ENCODE data around the gene ITGA11. TPM values are rescaled to one million over a fixed set of nuclear protein-coding genes. Genes with fewer than 3 reads are reported as not detected.
A peak's percentile ranks its signal among the peaks of the same experiment; 100 is the strongest.

Gene ITGA11
- total and polyA plus RNA-seq, 9 donors = 1.2 to 34.5 (median 4.4) TPM

DNA sequence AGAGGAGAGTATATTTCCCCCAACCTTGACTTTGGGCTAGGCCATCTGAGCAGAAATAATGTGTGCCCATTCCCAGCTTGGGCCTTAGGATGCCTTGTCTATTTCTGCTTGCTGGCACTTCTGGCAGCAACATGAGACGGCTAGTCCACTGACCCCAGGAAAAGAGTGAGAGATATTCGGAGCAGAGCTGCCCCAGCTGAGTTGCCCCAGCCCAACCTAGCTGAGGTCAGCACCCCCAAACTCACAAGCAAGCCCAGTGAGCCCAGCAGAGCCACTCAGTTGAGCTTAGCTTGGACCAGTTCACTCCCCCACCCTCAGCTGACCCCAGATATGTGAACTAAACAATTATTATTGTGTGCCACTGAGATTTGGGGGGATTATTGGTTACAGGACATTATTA lies 20.2 kb downstream of the ITGA11 start:
- no peak for DNase-seq
- Histone ChIP-seq H3K9me3 (no peaks in the 10 kb centered on the region), H3K4me1 (ENCODE audit: insufficient read depth) (peaks cover 11% of the 10 kb centered on the region), H3K4me3 (no peak overlapping the region), H3K27me3 (no peaks in the 10 kb centered on the region), H3K27ac (no peak overlapping the region), H3K36me3 (no peaks in the 10 kb centered on the region)
- TF ChIP-seq, protein P1, sequence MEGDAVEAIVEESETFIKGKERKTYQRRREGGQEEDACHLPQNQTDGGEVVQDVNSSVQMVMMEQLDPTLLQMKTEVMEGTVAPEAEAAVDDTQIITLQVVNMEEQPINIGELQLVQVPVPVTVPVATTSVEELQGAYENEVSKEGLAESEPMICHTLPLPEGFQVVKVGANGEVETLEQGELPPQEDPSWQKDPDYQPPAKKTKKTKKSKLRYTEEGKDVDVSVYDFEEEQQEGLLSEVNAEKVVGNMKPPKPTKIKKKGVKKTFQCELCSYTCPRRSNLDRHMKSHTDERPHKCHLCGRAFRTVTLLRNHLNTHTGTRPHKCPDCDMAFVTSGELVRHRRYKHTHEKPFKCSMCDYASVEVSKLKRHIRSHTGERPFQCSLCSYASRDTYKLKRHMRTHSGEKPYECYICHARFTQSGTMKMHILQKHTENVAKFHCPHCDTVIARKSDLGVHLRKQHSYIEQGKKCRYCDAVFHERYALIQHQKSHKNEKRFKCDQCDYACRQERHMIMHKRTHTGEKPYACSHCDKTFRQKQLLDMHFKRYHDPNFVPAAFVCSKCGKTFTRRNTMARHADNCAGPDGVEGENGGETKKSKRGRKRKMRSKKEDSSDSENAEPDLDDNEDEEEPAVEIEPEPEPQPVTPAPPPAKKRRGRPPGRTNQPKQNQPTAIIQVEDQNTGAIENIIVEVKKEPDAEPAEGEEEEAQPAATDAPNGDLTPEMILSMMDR (IDR thresholded peaks at IDR 0.05) = no peak
- TF ChIP-seq EP300 (IDR thresholded peaks at IDR 0.05) = no peak
- no peak for TF ChIP-seq POLR2A (IDR thresholded peaks at IDR 0.05)
- intact Hi-C loops (cut with DNase I) = no loop called here
- 94 to 99% (median 94%) methylated on average over 2 of the region's 2 CpGs for WGBS, 3 donors

DNA sequence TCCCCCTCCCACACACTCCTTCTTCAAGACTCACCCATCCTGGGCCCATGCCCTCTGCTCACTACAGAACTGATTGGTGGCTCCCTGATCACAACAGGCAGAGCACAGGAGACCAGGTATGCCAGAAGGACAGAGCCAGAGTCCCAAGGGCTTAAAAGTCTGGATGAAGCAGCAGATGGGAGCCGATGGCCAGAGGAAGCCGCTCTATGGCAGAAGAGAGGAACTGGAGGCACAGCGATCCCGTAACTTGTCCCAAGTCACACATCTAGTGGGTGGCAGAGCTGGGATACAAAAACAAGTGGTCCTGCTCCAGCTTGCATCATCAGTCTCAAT lies 20.7 kb downstream of the ITGA11 start:
- Histone ChIP-seq H3K27me3 (no peaks in the 10 kb centered on the region), H3K4me1 (ENCODE audit: insufficient read depth) (peaks cover 11% of the 10 kb centered on the region), H3K9me3 (no peaks in the 10 kb centered on the region), H3K27ac (no peak overlapping the region), H3K36me3 (no peaks in the 10 kb centered on the region), H3K4me3 (no peak overlapping the region)
- TF ChIP-seq POLR2A (IDR thresholded peaks at IDR 0.05) (no peak), EP300 (IDR thresholded peaks at IDR 0.05) (no peak)
- TF ChIP-seq, protein P1 (IDR thresholded peaks at IDR 0.05) = no peak
- DNase-seq = peak in 2 of 5 donors; percentile 2 to 5
- 84 to 98% (median 98%) methylated on average over 4 of the region's 4 CpGs for WGBS, 3 donors
- intact Hi-C loops (cut with DNase I) = no loop called here

DNA sequence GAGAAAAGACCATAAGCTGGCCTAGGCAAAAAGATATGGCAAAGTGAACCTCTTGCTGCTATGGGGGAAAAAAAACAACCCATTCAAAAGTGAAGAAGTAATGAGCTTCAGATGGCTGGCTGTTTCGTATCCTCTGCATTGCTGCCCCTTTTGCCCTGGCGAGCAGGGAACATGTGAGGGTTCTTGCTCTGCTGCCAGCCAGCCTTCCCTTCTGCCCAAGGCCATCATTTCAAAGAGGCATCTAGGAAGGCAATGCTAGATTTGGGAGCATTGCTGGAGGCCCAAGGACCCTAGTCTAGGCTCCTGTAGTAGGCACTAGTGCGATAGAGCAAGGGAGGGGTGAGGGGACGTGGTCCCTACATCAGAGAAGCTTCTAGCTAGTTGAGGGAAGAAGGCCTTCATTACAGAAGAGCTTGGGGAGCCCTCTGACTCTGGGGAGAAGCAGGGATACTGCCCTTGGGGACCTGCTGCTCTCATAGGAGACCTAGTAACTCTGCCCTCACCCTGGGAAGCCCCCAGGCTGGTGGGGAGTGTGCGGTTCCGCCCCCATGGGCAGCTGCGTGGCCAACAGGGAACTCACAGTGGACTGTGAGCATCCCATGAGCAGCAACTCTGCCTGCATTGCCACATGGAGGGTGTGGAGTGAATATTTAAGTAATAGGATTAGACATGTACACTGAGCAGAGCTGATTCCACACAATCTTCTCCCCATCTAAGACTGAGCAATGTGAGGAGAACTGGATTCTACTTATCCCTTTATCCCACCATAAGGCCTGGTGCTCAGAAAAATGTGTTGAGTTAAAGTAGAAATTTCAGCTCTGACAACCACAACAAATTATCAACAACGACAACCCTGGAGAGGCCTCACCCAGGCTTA lies 21.3 kb downstream of the ITGA11 start:
- intact Hi-C loops (cut with DNase I) = no loop called here
- DNase-seq = peak in 2 of 5 donors; percentile 1 to 12

DNA sequence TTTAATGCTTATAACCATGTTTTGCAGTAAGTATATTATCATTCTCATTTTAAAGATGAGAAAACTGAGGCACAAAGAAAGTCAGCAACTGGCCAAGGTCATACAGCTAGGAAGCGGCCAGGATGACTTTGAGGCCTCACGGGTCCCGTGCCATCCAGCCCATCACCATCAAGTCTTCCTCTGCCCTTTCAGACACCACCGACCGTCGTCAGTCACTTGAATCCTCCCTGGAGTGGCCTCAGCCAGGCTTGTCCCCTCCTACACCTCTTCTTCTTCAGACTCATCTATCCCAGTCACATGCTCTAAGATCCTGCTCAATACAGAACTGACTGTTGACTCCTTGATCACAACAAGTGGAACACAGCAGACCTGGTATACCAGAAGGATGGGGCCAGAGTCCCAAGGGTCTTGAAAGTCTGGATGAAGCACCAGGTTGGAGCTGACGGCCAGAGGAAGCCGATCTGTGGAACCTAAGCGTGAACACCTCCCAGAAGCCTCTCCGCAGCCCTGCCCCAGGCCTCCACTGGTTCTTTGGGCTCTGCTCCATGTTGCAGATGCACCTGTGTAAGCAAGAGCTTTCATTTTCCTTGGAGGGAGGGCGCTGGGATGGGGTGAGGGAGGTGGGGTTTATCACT lies 22.1 kb downstream of the ITGA11 start:
- 93 to 95% (median 94%) methylated on average over 11 of the region's 11 CpGs for WGBS, 3 donors
- TF ChIP-seq EP300 (IDR thresholded peaks at IDR 0.05) (no peak), POLR2A (IDR thresholded peaks at IDR 0.05) (no peak)
- TF ChIP-seq, protein P1 (IDR thresholded peaks at IDR 0.05) = no peak
- DNase-seq = peak in 3 of 5 donors; percentile 8 to 13 (median 12)
- Histone ChIP-seq H3K36me3 (no peaks in the 10 kb centered on the region), H3K27ac (no peak overlapping the region), H3K4me1 (ENCODE audit: insufficient read depth) (peaks cover 11% of the 10 kb centered on the region), H3K27me3 (no peaks in the 10 kb centered on the region), H3K9me3 (no peaks in the 10 kb centered on the region), H3K4me3 (no peak overlapping the region)
- intact Hi-C loops (cut with DNase I) = no loop called here

More for the DNA sequence above, 21.3 kb downstream of the ITGA11 start:
- TF ChIP-seq POLR2A (IDR thresholded peaks at IDR 0.05) (no peak), EP300 (IDR thresholded peaks at IDR 0.05) (no peak)
- TF ChIP-seq, protein P1 (IDR thresholded peaks at IDR 0.05) = no peak
- no peaks in the 10 kb centered on the region for H3K36me3 ChIP-seq
- H3K27me3 ChIP-seq = no peaks in the 10 kb centered on the region
- peaks cover 11% of the 10 kb centered on the region for H3K4me1 ChIP-seq (ENCODE audit: insufficient read depth)
- no peak overlapping the region for H3K27ac ChIP-seq
- no peaks in the 10 kb centered on the region for H3K9me3 ChIP-seq
- WGBS, 3 donors = 83 to 90% (median 87%) methylated on average over 8 of the region's 8 CpGs
- no peak overlapping the region for H3K4me3 ChIP-seq

All from ovary (tissue), 9 donors.